Parathyroid adenoma (tissue), 2 donors: ENCODE measurements around the gene FEM1A.
"Not testable (repeated sequence)": the region's sequence is repeated elsewhere in the genome, so short reads cannot be mapped to it uniquely, and the experiment has no call there.

Source experiments
- H2AFZ ChIP-seq: fragments of 300-600 bp; sonication (generic); one replicate; pipeline ENCODE4 v1.7.0; 2017; ENCODE audit warnings: antibody characterized with exemption, mild to moderate bottlenecking
- H3K27ac ChIP-seq: fragments of 300-600 bp; sonication (generic); one replicate; pipeline ENCODE4 v1.7.0; 2017
- H3K27me3 ChIP-seq: fragments of 300-600 bp; sonication (generic); one replicate; pipeline ENCODE4 v1.7.0; 2017; ENCODE audit warnings: low read length; ENCODE audit not compliant: control insufficient read depth, insufficient read depth
- H3K36me3 ChIP-seq: fragments of 300-600 bp; sonication (generic); one replicate; pipeline ENCODE4 v1.7.0; 2017; ENCODE audit warnings: low read length; ENCODE audit not compliant: control insufficient read depth, insufficient read depth
- H3K4me1 ChIP-seq: fragments of 300-600 bp; sonication (generic); one replicate; pipeline ENCODE4 v1.7.0; 2017; ENCODE audit warnings: control low read depth
- H3K4me2 ChIP-seq: fragments of 300-600 bp; sonication (generic); one replicate; pipeline ENCODE4 v1.7.0; 2017; ENCODE audit warnings: low read length
- H3K4me3 ChIP-seq: fragments of 300-600 bp; sonication (generic); one replicate; pipeline ENCODE4 v1.7.0; 2017; ENCODE audit warnings: low read depth, low read length
- H3K79me2 ChIP-seq: fragments of 300-600 bp; sonication (generic); one replicate; pipeline ENCODE4 v1.7.0; 2017; ENCODE audit warnings: control low read depth
- H3K9ac ChIP-seq: fragments of 300-600 bp; sonication (generic); one replicate; pipeline ENCODE4 v1.7.0; 2017; ENCODE audit warnings: mild to moderate bottlenecking
- H3K9me3 ChIP-seq: fragments of 300-600 bp; sonication (generic); one replicate; pipeline ENCODE4 v1.7.0; 2017; ENCODE audit warnings: low read length; ENCODE audit not compliant: control insufficient read depth
- CTCF ChIP-seq: fragments of 300-600 bp; sonication (generic); IDR thresholded peaks from one replicate; pipeline ENCODE4 v1.7.0; 2017; ENCODE audit warnings: antibody characterized with exemption, mild to moderate bottlenecking
- donor health status: primary hyperparathyroidism.

The FEM1A gene

GRCh38 chr19:4774136-4774535, 17.4 kb upstream of the FEM1A start:
- no peak for TF ChIP-seq CTCF
- H3K27ac ChIP-seq = no peak overlapping the region
- peaks cover 2% of the 10 kb centered on the region for H3K4me1 ChIP-seq
- no peaks in the 10 kb centered on the region for H3K9me3 ChIP-seq
- no peak overlapping the region for H3K4me2 ChIP-seq
- H3K79me2 ChIP-seq = no peaks in the 10 kb centered on the region
- H2AFZ ChIP-seq = no peak overlapping the region
- peaks cover 3% of the 10 kb centered on the region for H3K27me3 ChIP-seq
- no peak overlapping the region for H3K4me3 ChIP-seq
- H3K9ac ChIP-seq = no peak overlapping the region
- no peaks in the 10 kb centered on the region for H3K36me3 ChIP-seq

DNA sequence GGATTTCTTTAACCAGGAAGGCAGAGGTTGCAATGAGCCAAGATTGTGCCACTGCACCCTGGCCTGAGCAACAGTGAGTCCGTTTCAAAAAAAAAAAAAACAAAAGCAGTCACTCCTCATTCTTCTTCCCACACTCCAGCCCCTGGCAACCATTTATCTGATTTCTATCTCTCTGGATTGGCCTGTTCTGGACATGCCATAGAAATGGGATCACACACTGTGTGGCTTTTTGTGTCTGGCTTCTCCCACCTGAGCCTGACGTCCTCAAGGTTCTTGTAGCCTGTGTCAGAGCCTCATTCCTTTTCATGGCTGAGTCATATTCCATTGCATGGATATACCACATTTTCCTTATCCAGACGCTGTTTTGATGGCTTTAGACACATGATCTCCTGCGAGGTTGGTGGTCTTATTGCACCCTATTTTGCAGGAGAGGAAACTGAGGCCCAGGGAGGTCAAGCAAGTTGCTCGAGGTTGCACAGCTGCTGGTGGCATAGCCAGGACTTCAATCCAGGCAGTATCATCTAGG, 15.8 kb upstream of the FEM1A start:
- TF ChIP-seq CTCF = no peak
- Histone ChIP-seq H3K9ac (no peak overlapping the region), H3K4me2 (no peak overlapping the region), H3K36me3 (no peaks in the 10 kb centered on the region), H3K27ac (no peak overlapping the region), H3K9me3 (no peaks in the 10 kb centered on the region), H2AFZ (no peak overlapping the region), H3K4me3 (no peak overlapping the region), H3K27me3 (peaks cover 3% of the 10 kb centered on the region), H3K4me1 (no peaks in the 10 kb centered on the region), H3K79me2 (no peaks in the 10 kb centered on the region)

DNA sequence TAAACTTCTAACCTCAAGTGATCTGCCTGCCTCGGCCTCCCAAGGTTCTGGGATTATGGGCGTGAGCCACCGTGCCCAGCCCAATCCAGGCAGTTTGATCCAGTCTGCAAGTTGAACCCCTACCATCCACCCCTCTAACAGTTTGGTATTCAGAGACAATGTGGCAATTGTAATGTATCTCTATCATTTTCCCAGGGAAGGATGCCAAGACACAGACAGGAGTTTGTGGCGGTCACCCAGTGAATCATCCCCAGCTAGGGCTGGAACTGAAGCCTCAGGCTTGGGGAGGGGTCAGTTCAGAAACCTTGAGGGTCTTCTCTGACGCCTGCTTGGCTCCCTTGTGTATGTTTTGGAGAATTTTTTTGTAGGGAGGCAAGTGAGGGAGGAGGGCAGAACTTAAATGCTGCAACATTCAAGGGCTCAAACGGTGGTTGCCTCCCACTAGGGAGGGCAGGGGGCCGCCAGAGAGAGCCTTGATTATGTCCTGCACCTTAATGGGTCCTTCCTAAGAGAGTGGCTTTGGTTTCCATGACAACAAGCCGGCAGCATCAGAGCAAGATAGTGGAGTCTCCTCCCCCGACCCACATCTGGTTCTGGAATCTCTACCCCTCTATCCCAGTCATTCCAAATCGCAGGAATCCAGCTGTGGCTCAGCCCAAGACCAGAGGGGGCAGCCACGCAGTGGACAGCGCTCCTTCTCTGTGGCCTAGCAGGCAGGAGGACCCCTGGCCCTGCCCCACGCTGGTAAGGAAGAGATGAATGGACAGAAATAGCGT, 14.9 kb upstream of the FEM1A start:
- Histone ChIP-seq H3K4me1 (no peaks in the 10 kb centered on the region), H3K79me2 (no peaks in the 10 kb centered on the region), H3K4me3 (no peak overlapping the region), H3K9me3 (no peaks in the 10 kb centered on the region), H3K27me3 (peaks cover 3% of the 10 kb centered on the region), H3K27ac (no peak overlapping the region), H3K4me2 (no peak overlapping the region), H3K36me3 (no peaks in the 10 kb centered on the region), H2AFZ (no peak overlapping the region), H3K9ac (no peak overlapping the region)
- no peak for TF ChIP-seq CTCF

DNA sequence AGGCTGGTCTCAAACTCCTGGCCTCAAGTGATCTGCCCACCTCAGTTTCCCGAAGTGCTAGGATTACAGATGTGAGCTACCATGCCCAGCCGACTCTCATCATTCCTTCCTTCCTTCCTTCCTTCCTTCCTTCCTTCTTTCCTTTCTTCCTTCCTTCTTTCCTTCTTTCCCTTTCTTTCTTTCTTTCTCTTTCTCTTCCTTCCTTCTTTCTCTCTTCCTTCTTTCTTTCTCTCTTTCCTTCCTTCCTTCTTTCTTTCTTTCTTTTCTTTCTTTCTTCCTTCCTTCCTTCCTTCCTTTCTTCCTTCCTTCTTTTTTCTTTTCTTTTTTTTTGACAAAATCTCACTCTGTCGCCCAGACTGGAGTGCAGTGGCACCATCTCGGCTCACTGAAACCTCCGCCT, 13.4 kb upstream of the FEM1A start:
- not testable (repeated sequence) for H3K9me3 ChIP-seq, H2AFZ ChIP-seq, H3K4me1 ChIP-seq, H3K27me3 ChIP-seq, H3K79me2 ChIP-seq, H3K36me3 ChIP-seq, H3K9ac ChIP-seq, H3K27ac ChIP-seq, H3K4me3 ChIP-seq, H3K4me2 ChIP-seq

DNA sequence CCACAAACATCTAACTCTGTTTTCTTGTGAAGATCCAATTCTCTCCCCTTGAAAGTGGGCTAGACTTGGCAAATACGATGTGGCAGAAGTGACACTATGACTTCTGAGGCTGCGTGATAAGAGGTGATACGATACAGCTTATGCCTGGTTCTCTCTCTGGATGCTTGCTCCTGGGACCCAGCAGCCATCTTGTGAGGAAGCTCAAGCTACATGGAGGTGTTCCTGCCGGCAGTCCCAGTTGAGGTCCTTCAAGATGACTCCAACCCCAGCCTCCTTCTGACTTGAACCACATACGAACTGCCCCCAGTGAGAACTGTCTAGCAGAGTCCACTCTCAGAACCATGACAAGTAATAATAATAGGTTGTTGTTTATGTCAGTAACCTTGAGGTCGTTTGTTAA, 10.7 kb upstream of the FEM1A start:
- Histone ChIP-seq H3K4me3 (no peak overlapping the region), H2AFZ (no peak overlapping the region), H3K27me3 (no peaks in the 10 kb centered on the region), H3K79me2 (no peaks in the 10 kb centered on the region), H3K9ac (no peak overlapping the region), H3K27ac (no peak overlapping the region), H3K36me3 (no peaks in the 10 kb centered on the region), H3K9me3 (no peaks in the 10 kb centered on the region), H3K4me2 (no peak overlapping the region), H3K4me1 (no peaks in the 10 kb centered on the region)
- no peak for TF ChIP-seq CTCF
